ENCODE results near the gene SIK3.

Gene SIK3

DNA sequence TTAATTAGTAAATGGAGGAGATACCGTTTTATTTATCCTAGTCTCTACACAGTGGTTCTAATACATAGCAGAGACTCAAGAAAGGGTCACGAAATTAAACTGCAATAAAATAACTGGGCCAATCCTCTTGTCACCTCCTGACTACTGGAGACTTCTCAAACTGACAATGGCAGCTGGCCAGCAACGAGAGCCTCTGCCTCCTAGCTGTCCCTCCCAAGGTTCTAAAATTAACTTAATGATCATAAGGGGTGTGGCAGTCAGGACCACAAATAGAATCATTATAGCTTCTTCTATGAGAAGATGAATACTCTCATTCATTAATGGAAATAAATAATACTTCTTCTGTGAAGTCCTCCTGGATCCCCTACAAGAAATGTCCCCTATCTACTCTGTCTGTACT is 197.0 kb downstream of the SIK3 start:
- TF ChIP-seq, protein P1, sequence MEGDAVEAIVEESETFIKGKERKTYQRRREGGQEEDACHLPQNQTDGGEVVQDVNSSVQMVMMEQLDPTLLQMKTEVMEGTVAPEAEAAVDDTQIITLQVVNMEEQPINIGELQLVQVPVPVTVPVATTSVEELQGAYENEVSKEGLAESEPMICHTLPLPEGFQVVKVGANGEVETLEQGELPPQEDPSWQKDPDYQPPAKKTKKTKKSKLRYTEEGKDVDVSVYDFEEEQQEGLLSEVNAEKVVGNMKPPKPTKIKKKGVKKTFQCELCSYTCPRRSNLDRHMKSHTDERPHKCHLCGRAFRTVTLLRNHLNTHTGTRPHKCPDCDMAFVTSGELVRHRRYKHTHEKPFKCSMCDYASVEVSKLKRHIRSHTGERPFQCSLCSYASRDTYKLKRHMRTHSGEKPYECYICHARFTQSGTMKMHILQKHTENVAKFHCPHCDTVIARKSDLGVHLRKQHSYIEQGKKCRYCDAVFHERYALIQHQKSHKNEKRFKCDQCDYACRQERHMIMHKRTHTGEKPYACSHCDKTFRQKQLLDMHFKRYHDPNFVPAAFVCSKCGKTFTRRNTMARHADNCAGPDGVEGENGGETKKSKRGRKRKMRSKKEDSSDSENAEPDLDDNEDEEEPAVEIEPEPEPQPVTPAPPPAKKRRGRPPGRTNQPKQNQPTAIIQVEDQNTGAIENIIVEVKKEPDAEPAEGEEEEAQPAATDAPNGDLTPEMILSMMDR (IDR thresholded peaks at IDR 0.05; ENCODE audit: low read depth, low read length): no peak
- H3K4me3 ChIP-seq (ENCODE audit: low read depth, low read length): no peak overlapping the region

DNA sequence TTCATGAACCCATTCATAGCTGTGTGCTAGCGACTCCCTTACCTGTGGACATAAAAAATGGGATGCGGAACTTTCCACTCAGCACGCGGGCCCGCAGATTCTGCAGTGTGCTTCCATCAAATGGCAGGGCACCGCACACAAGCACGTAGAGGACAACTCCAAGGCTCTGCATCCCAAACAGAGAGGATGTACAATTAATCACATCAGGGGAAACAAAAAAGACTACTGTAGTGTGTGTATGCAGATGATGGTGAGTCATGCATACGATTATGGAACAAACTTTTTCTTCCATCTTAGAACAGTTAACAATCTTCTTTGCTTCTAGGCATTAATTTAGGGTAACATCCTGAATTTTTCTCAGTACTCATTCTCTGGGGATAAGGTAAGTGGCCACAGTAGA is 202.0 kb downstream of the SIK3 start:
- TF ChIP-seq, protein P1 (IDR thresholded peaks at IDR 0.05; ENCODE audit: low read depth, low read length): no peak
- no peak overlapping the region for H3K4me3 ChIP-seq (ENCODE audit: low read depth, low read length)

DNA sequence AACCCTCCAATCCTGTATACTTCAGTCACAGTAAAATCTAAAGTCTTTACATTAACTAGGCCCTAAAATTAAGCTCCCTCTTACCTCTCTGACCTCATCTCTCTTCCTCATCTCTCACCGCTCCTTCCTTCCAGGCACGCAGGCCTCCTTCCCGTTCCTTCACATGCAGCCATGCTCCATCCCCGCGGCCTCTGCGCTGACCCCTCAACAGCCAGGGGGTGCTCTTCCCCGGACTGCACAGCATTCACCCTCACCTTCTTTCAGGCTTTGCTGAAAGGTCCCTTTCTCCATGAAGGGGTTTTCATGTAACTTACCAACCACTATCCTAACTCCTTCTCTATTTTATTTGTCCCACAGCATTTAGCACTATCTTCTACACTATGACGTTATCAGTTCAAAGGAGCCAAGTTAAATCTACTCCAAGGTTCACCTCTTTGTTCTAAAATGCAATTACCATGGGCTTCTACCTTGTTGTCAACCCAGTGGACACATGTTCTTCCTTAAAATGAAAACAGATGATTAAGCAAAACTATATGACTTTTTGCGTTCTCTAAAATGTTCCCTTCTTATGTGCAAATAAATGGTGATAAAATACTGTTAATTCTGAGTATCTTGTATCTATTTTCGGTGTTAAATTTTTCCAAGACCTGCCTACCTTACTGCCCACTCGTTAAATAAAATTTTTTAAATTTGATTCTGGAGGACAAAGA is 203.0 kb downstream of the SIK3 start:
- TF ChIP-seq, protein P1 (IDR thresholded peaks at IDR 0.05; ENCODE audit: low read depth, low read length): no peak
- H3K4me3 ChIP-seq (ENCODE audit: low read depth, low read length): no peak overlapping the region

DNA sequence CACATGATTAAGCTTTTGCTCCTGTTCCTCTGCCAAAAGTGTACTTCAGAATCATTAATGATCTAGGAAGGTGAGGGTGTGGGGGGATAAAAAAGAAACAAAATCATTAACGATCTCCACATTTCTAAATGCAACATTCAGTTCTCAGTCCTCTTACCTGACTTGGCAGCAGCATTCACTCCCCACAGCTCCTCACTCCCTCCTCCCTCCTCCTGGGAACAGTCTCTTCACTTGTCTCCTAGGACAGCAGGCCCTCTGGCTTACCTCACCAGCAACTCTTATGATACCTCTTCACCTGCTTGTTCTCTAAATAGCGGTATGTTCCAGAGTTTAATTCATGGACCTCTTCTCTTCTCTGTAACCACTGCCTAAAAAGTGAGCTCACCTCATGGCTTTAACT is 204.3 kb downstream of the SIK3 start:
- H3K4me3 ChIP-seq (ENCODE audit: low read depth, low read length): no peak overlapping the region
- TF ChIP-seq, protein P1 (IDR thresholded peaks at IDR 0.05; ENCODE audit: low read depth, low read length): no peak

DNA sequence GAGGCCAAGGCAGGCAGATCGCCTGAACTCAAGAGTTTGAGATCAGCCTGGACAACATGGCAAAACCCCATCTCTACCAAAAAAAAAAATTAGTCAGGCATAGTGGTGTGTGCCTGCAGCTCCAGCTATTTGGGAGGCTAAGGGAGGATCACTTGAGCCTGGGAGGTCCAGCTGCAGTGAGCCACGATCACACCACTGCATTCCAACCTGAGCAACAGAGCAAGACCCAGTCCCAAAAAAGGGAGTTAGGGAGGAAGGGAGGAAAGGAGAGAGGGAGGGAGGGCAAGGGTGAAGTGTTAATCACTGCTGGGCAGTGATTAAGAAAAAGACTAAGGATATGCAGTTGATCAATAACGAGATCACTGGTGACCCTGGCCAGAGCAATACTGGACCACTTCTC is 204.8 kb downstream of the SIK3 start:
- no peak overlapping the region for H3K4me3 ChIP-seq (ENCODE audit: low read depth, low read length)
- TF ChIP-seq, protein P1 (IDR thresholded peaks at IDR 0.05; ENCODE audit: low read depth, low read length): no peak

DNA sequence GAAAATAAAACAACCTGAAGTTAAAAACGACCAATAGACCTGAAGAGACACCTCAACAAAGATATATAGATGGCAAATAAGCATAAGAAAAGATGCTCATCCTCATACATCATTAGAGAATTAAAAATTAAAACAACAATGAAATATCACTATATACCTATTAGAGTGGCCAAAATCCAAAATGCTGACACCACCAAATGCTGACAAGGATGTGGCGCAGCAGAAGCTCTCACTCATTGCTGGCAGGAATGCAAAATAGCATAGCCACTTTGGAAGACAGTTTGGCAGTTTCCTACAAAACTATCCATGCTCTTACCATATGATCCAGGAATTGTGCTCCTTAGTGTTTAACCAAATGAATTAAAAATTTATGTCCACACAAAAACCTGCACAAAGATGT is 205.9 kb downstream of the SIK3 start:
- no peak overlapping the region for H3K4me3 ChIP-seq (ENCODE audit: low read depth, low read length)
- TF ChIP-seq, protein P1 (IDR thresholded peaks at IDR 0.05; ENCODE audit: low read depth, low read length): no peak

DNA sequence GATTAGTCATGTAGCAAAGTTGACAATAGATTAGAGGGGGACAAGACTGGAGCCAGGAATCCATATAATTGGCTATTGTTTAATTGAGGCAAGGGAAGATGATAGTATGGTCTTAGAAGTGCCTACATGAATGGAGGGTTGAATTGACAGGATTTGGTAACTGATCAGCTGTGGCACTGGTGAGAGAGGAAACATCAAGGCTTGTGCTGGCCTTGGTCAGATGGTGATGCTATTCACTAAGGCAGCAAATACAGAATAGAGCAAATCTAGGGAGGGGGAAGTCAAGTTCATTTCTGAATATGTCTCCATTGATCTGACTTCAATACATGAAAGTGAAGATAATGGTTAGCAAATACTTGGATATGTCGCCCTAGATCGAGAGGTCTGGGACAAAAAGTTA is 206.5 kb downstream of the SIK3 start:
- no peak overlapping the region for H3K4me3 ChIP-seq (ENCODE audit: low read depth, low read length)
- TF ChIP-seq, protein P1 (IDR thresholded peaks at IDR 0.05; ENCODE audit: low read depth, low read length): no peak

Data from WI38 (cell line).